Glutamatergic neuron (in vitro differentiated cells): ENCODE measurements around the gene FBN2. TPM values are rescaled to one million over a fixed set of nuclear protein-coding genes. Genes with fewer than 3 reads are reported as not detected.

Source experiments
- DNase-seq: peaks from one replicate; pipeline ENCODE4 v3.0.0; 2022
- H3K27ac Mint-ChIP-seq: one replicate; pipeline ENCODE4 v1.8.0; 2020; ENCODE audit warnings: mild to moderate bottlenecking, mixed read lengths, inconsistent platforms; ENCODE audit not compliant: unreplicated experiment
- H3K27me3 Mint-ChIP-seq: one replicate; pipeline ENCODE4 v1.8.0; 2020; ENCODE audit warnings: mild to moderate bottlenecking, moderate library complexity, mixed read lengths, inconsistent platforms; ENCODE audit not compliant: unreplicated experiment
- H3K36me3 Mint-ChIP-seq: one replicate; pipeline ENCODE4 v1.8.0; 2020; ENCODE audit warnings: mild to moderate bottlenecking, mixed read lengths, inconsistent platforms; ENCODE audit not compliant: unreplicated experiment
- H3K4me1 Mint-ChIP-seq: one replicate; pipeline ENCODE4 v1.8.0; 2020; ENCODE audit warnings: mild to moderate bottlenecking, low read depth, mixed read lengths, inconsistent platforms; ENCODE audit not compliant: unreplicated experiment
- H3K4me3 Mint-ChIP-seq: one replicate; pipeline ENCODE4 v1.8.0; 2020; ENCODE audit warnings: mild to moderate bottlenecking, mixed read lengths, inconsistent platforms; ENCODE audit not compliant: unreplicated experiment
- H3K9me3 Mint-ChIP-seq: one replicate; pipeline ENCODE4 v1.8.0; 2020; ENCODE audit warnings: mild to moderate bottlenecking, moderate library complexity, mixed read lengths, inconsistent platforms; ENCODE audit not compliant: unreplicated experiment
- CTCF ChIP-seq: fragments of 200-600 bp; sonication (generic); IDR thresholded peaks from one replicate; pipeline ENCODE4 v1.5.0; 2021; ENCODE audit not compliant: partially characterized antibody, unreplicated experiment
- total RNA-seq: library from RNA; stranded (reverse); fragmentation: NEBNext Ultra II Directional; extraction: Animal tissue kit (Norgen Biotek cat#: 25700); gene quantifications from one replicate; pipeline ENCODE4 v1.2.1, GENCODE V29; 2021; ENCODE audit not compliant: unreplicated experiment

Gene FBN2
- total RNA-seq, 1 donor from 2014 or later: 0.86 TPM

- no peak for DNase-seq
- H3K27me3 Mint-ChIP-seq: peaks cover under 1% of the 10 kb centered on the region
- no peaks in the 10 kb centered on the region for H3K4me1 Mint-ChIP-seq
- H3K4me3 Mint-ChIP-seq: no peak overlapping the region
- H3K27ac Mint-ChIP-seq: no peak overlapping the region
- no peaks in the 10 kb centered on the region for H3K36me3 Mint-ChIP-seq
- no peaks in the 10 kb centered on the region for H3K9me3 Mint-ChIP-seq
- TF ChIP-seq CTCF: no peak
These were observed 9.3 kb downstream of the FBN2 start for GRCh38 chr5:128528637-128529255.

GRCh38 chr5:128528126-128528525 lies 9.9 kb downstream of the FBN2 start:
- Mint-ChIP-seq H3K27me3 (peaks cover 2% of the 10 kb centered on the region), H3K9me3 (no peaks in the 10 kb centered on the region), H3K36me3 (no peaks in the 10 kb centered on the region), H3K4me3 (no peak overlapping the region), H3K27ac (no peak overlapping the region), H3K4me1 (no peaks in the 10 kb centered on the region)
- no peak for TF ChIP-seq CTCF
- no peak for DNase-seq

- no peak for TF ChIP-seq CTCF
- no peak overlapping the region for H3K27ac Mint-ChIP-seq
- no peaks in the 10 kb centered on the region for H3K4me1 Mint-ChIP-seq
- H3K9me3 Mint-ChIP-seq: no peaks in the 10 kb centered on the region
- H3K27me3 Mint-ChIP-seq: peaks cover 2% of the 10 kb centered on the region
- no peak overlapping the region for H3K4me3 Mint-ChIP-seq
- H3K36me3 Mint-ChIP-seq: no peaks in the 10 kb centered on the region
- no peak for DNase-seq
These were observed 11.0 kb downstream of the FBN2 start for GRCh38 chr5:128527077-128527476.

- Mint-ChIP-seq H3K4me3 (no peak overlapping the region), H3K4me1 (no peaks in the 10 kb centered on the region), H3K9me3 (no peaks in the 10 kb centered on the region), H3K27ac (no peak overlapping the region), H3K36me3 (no peaks in the 10 kb centered on the region), H3K27me3 (peaks cover 2% of the 10 kb centered on the region)
- DNase-seq: no peak
- TF ChIP-seq CTCF: no peak
These were observed 15.7 kb downstream of the FBN2 start for GRCh38 chr5:128522336-128522735.

GRCh38 chr5:128519827-128520226 lies 18.2 kb downstream of the FBN2 start:
- Mint-ChIP-seq H3K4me3 (no peak overlapping the region), H3K4me1 (no peaks in the 10 kb centered on the region), H3K27ac (no peak overlapping the region), H3K9me3 (no peaks in the 10 kb centered on the region), H3K36me3 (no peaks in the 10 kb centered on the region), H3K27me3 (peaks cover 2% of the 10 kb centered on the region)
- no peak for TF ChIP-seq CTCF
- DNase-seq: no peak
